Transverse colon (tissue), 1 donor: ENCODE measurements around the gene RPGR.

Source experiments
- EP300 ChIP-seq: sonication (generic); formaldehyde crosslinking; IDR thresholded peaks from one replicate; pipeline ENCODE4 v1.6.1; 2017; ENCODE audit warnings: antibody characterized with exemption, low read depth
- POLR2A ChIP-seq: fragments of 450-650 bp; IDR thresholded peaks from one replicate; pipeline ENCODE4 v1.6.1; 2016; ENCODE audit warnings: antibody characterized with exemption, mild to moderate bottlenecking, moderate library complexity

GRCh38 chrX:38260231-38260630 lies 67.1 kb downstream of the RPGR start:
- TF ChIP-seq POLR2A (no peak), EP300 (no peak)
